Spleen (tissue), 7 donors: ENCODE data around the gene ANO1.

ENCODE experiments used
- POLR2A ChIP-seq, 3 donors: fragments of 450-650 bp; IDR thresholded peaks; one replicate each; pipeline ENCODE4 v1.5.1; 2017; ENCODE audit warnings: antibody characterized with exemption in 3 of 3, mild to moderate bottlenecking in 1 of 3
- POLR2AphosphoS5 ChIP-seq, 3 donors: sonication (generic); formaldehyde crosslinking; IDR thresholded peaks; one replicate each; pipeline ENCODE4 v1.5.1; 2017; ENCODE audit warnings: antibody characterized with exemption in 3 of 3
- TF ChIP-seq, protein P1 (sequence below), 11 experiments: fragments of 200-600 bp in 7 of 11; fragments of 450-650 bp in 4 of 11; sonication (generic) in 4 of 11; IDR thresholded peaks in 8 of 11; conservative IDR thresholded peaks in 3 of 11; 1 replicate in 7 of 11; 2 replicates in 4 of 11; pipeline versions ENCODE4 v1.4.0 to v1.8.0; 2016 to 2021; ENCODE audit warnings: antibody characterized with exemption in 11 of 11, inconsistent platforms in 4 of 11, mild to moderate bottlenecking in 1 of 11
- donor health status: DM: no; HTN: no; CAD: no; lungs with moderate emphysema.
- donor health status: DM: no; HTN: no; CAD: no.
- donor health status: DM: no; HTN: no; CAD: no.

DNA sequence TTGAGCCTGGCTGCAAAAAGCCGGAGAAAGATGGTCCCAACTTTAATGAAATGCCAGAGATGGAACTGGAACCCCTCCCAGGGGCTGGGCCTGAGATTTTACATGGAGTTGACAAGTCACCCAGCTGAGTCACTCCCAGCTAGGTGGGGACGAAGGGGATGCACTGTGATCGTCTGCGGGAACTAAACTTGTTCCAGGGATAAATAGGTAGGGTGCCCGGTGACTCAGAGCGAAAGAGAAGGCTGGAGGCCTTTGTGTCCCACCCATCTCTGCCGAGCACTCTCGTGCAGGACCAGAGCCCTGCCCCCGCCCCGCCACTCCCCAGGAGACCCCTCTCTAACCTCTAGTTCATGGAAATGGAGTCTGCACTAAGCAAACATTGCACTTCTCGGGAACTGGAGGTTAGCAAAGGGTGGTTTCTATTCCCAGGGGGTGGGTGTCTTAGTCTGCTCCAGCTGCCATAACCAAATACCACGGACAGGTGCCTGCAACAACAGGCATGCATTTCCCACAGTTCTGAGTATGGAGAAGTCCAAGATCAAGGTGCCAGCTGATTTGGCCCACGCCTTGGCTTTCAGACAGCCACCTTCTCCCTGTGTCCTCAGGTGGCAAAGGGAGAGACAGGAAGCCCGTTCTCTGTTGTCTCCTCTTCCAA lies 64.2 kb downstream of the ANO1 start:
- TF ChIP-seq, protein P1, sequence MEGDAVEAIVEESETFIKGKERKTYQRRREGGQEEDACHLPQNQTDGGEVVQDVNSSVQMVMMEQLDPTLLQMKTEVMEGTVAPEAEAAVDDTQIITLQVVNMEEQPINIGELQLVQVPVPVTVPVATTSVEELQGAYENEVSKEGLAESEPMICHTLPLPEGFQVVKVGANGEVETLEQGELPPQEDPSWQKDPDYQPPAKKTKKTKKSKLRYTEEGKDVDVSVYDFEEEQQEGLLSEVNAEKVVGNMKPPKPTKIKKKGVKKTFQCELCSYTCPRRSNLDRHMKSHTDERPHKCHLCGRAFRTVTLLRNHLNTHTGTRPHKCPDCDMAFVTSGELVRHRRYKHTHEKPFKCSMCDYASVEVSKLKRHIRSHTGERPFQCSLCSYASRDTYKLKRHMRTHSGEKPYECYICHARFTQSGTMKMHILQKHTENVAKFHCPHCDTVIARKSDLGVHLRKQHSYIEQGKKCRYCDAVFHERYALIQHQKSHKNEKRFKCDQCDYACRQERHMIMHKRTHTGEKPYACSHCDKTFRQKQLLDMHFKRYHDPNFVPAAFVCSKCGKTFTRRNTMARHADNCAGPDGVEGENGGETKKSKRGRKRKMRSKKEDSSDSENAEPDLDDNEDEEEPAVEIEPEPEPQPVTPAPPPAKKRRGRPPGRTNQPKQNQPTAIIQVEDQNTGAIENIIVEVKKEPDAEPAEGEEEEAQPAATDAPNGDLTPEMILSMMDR (IDR thresholded peaks at IDR 0.05 in 8 of 11, conservative IDR thresholded peaks at IDR 0.05 in 3 of 11): no peak
- no peak for TF ChIP-seq POLR2A (IDR thresholded peaks at IDR 0.05)
- no peak for TF ChIP-seq POLR2AphosphoS5 (IDR thresholded peaks at IDR 0.05)
